ENCODE results near the gene TFDP2.

DNA sequence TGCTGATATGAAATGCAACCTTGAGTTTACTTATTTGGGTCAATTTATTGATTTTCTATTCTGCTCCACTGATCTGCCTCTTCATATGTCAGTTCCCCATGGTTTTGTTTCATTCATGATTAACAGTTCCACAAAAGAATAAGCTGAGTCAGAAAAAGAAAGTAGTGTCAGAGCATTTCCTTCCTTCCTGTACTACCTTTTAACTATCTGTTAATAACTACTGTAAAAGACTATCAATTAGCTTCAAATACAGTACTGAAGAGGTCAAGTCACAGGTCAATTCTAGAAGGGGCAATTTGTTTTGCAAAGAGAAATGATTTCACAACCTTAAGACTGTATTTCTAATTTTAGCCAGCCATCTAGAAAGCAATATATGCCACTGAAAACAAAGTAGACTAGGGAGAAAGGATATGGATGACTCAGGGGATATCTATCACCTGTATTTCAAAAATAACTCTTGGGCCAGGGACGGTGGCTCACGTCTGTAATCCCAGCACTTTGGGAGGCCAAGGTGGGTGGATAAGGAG is 129.5 kb downstream of the TFDP2 start:
- no peak for TF ChIP-seq RAD21 (IDR thresholded peaks at IDR 0.05 in 1 of 2, conservative IDR thresholded peaks at IDR 0.05 in 1 of 2; ENCODE audit: low read depth in 2 of 2, low read length in 2 of 2)
- TF ChIP-seq, protein P1, sequence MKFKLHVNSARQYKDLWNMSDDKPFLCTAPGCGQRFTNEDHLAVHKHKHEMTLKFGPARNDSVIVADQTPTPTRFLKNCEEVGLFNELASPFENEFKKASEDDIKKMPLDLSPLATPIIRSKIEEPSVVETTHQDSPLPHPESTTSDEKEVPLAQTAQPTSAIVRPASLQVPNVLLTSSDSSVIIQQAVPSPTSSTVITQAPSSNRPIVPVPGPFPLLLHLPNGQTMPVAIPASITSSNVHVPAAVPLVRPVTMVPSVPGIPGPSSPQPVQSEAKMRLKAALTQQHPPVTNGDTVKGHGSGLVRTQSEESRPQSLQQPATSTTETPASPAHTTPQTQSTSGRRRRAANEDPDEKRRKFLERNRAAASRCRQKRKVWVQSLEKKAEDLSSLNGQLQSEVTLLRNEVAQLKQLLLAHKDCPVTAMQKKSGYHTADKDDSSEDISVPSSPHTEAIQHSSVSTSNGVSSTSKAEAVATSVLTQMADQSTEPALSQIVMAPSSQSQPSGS (IDR thresholded peaks at IDR 0.05; ENCODE audit: low read length): no peak
- no peak for TF ChIP-seq POLR2A (IDR thresholded peaks at IDR 0.05; ENCODE audit: control extremely low read depth in 1 of 2, low read depth in 2 of 2, low read length in 2 of 2)
- TF ChIP-seq, protein P2, sequence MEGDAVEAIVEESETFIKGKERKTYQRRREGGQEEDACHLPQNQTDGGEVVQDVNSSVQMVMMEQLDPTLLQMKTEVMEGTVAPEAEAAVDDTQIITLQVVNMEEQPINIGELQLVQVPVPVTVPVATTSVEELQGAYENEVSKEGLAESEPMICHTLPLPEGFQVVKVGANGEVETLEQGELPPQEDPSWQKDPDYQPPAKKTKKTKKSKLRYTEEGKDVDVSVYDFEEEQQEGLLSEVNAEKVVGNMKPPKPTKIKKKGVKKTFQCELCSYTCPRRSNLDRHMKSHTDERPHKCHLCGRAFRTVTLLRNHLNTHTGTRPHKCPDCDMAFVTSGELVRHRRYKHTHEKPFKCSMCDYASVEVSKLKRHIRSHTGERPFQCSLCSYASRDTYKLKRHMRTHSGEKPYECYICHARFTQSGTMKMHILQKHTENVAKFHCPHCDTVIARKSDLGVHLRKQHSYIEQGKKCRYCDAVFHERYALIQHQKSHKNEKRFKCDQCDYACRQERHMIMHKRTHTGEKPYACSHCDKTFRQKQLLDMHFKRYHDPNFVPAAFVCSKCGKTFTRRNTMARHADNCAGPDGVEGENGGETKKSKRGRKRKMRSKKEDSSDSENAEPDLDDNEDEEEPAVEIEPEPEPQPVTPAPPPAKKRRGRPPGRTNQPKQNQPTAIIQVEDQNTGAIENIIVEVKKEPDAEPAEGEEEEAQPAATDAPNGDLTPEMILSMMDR (IDR thresholded peaks at IDR 0.05; ENCODE audit: control extremely low read depth in 1 of 3, insufficient read depth in 1 of 3, low read depth in 1 of 3, low read length in 3 of 3): no peak
- TF ChIP-seq POLR2AphosphoS5 (IDR thresholded peaks at IDR 0.05; ENCODE audit: low read depth, low read length): no peak
- TF ChIP-seq BACH1 (IDR thresholded peaks at IDR 0.05; ENCODE audit: low read length): no peak
- no peak for TF ChIP-seq CBX5 (IDR thresholded peaks at IDR 0.05; ENCODE audit: low read depth, low read length)
- no peak for TF ChIP-seq CHD2 (IDR thresholded peaks at IDR 0.05; ENCODE audit: low read length)

Data from H1 (cell line).